MCF 10A (cell line): Measurements from ENCODE around the gene UMPS. TPM values are rescaled to one million over a fixed set of nuclear protein-coding genes. Genes with fewer than 3 reads are reported as not detected.

Experiments used
- Bru-seq: library from RNA; stranded (reverse); fragments of 400-500 nt; gene quantifications from one replicate; lab custom pipeline; 2021; lab: Mats Ljungman, UMichigan
- BruChase-seq, 2 experiments: library from RNA; stranded (reverse); fragments of 400-500 nt; gene quantifications; one replicate each; lab custom pipeline; 2021; lab: Mats Ljungman, UMichigan
- BruUV-seq: library from RNA; stranded (reverse); fragments of 400-500 nt; replicated peaks from 2 replicates; lab custom pipeline; 2021; lab: Mats Ljungman, UMichigan
- CTCF ChIA-PET: fragments of 300-600 bp; sonication (Branson Sonifier 250); formaldehyde crosslinking; extraction: SDS; loops from one replicate; lab custom pipeline; 2021; ENCODE audit warnings: antibody characterized with exemption, inconsistent platforms; lab: Yijun Ruan, JAX
- POLR2A ChIA-PET: fragments of 300-600, 350-650 bp; sonication (Branson Sonifier 250); formaldehyde crosslinking; extraction: SDS; loops from one replicate; lab custom pipeline; 2020; ENCODE audit warnings: antibody characterized with exemption, inconsistent platforms; lab: Yijun Ruan, JAX
- DNase-seq: peaks from one replicate; pipeline ENCODE4 v3.0.0-alpha.2; 2018; ENCODE audit not compliant: unreplicated experiment
- H3K27ac Mint-ChIP-seq: one replicate; pipeline ENCODE4 v1.8.0; 2022; ENCODE audit warnings: mild to moderate bottlenecking, low read depth, mixed read lengths; ENCODE audit not compliant: unreplicated experiment
- H3K27me3 Mint-ChIP-seq: one replicate; pipeline ENCODE4 v1.8.0; 2022; ENCODE audit warnings: mixed read lengths; ENCODE audit not compliant: insufficient read depth, unreplicated experiment
- H3K36me3 Mint-ChIP-seq: one replicate; pipeline ENCODE4 v1.8.0; 2022; ENCODE audit warnings: mild to moderate bottlenecking, moderate library complexity, mixed read lengths; ENCODE audit not compliant: insufficient read depth, unreplicated experiment
- H3K4me1 Mint-ChIP-seq: one replicate; pipeline ENCODE4 v1.8.0; 2022; ENCODE audit warnings: mixed read lengths; ENCODE audit not compliant: insufficient read depth, unreplicated experiment
- H3K4me3 Mint-ChIP-seq: one replicate; pipeline ENCODE4 v1.8.0; 2022; ENCODE audit warnings: mild to moderate bottlenecking, moderate library complexity, mixed read lengths; ENCODE audit not compliant: unreplicated experiment
- H3K9me3 Mint-ChIP-seq: one replicate; pipeline ENCODE4 v1.8.0; 2022; ENCODE audit warnings: mixed read lengths; ENCODE audit not compliant: unreplicated experiment
- CTCF ChIP-seq: fragments of 200-600 bp; IDR thresholded peaks from one replicate; pipeline ENCODE4 v1.8.0; 2022; ENCODE audit warnings: antibody characterized with exemption, mild to moderate bottlenecking; ENCODE audit not compliant: unreplicated experiment
- intact Hi-C: fragments of 100-400 bp; cut with micrococcal nuclease; formaldehyde crosslinking; loops from 2 replicates; pipeline ENCODE4 v1.14.1; 2022
- long read RNA-seq: library from polyadenylated mRNA; stranded (forward); transcript quantifications from one replicate; pipeline ENCODE4 v2.0.0, GENCODE V29; 2022
- total RNA-seq: library from RNA; stranded (reverse); gene quantifications from 2 replicates; pipeline ENCODE4 v1.2.3, GENCODE V29; 2022

UMPS gene
- total RNA-seq = 33.4 and 49.3 TPM in 2 replicates
- percentile 84 among the genes with signal in this experiment for Bru-seq, nascent RNA
- BruChase-seq, experiment 1, labeled RNA remaining after a 6-hour chase = percentile 79 among the genes with signal in this experiment
- percentile 86 among the genes with signal in this experiment for BruChase-seq, experiment 2, labeled RNA remaining after a 2-hour chase
- long read RNA-seq, full-length matches to known transcripts = 99 of 110 reads
- long read RNA-seq, partial matches to known transcripts = 5 of 110 reads
- long read RNA-seq, other reads (novel, unspliced or antisense) = 6 of 110 reads

- peak; percentile 81 for DNase-seq
- Mint-ChIP-seq H3K36me3 (peaks cover 12% of the 10 kb centered on the region), H3K27me3 (peaks cover 23% of the 10 kb centered on the region), H3K9me3 (no peaks in the 10 kb centered on the region), H3K4me3 (peak within 1 kb of the TSS; percentile 98), H3K4me1 (peaks cover 20% of the 10 kb centered on the region), H3K27ac (peak within 1 kb of the TSS; percentile 98)
- CTCF ChIA-PET = interaction anchor here (0.5 to 2.2 kb wide), 5 partner anchors 10 to 165 kb away, joined by 3 to 9 read pairs (median 4); no protein-coding TSS in a partner anchor
- TF ChIP-seq CTCF = no peak
- POLR2A ChIA-PET = interaction anchor here (0.6 to 1.4 kb wide), 13 partner anchors 9 to 1126 kb away, joined by 3 to 6 read pairs (median 4); no protein-coding TSS in a partner anchor
- intact Hi-C loops = no loop called here
- TSS peak; percentile 54 for BruUV-seq
Observed at GRCh38 chr3:124730129-124730940, at the start of gene UMPS. Gene UMPS (plus strand): TSS chr3:124730452. CDS start chr3:124730472, 20 bp downstream.

DNA sequence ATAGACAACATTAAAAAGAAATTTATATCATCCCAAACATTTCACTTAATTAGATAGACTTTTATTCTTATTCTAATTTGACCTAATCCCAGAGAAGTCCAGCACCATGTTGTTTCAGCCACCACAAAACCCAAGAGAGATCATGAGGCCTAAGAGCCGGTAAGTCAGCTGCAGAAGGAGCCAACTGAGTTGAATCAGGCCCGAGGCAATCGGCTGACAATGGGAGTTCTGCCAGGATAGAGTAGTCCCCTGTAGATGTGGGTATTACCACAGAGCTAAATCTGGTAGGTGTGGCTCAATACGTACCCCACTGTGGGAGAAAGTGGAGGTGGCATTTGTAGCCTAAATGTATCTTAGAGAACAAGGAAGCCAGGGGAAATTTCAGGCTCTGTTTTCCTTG is 49.7 kb upstream of the UMPS start:
- Mint-ChIP-seq H3K4me3 (no peak overlapping the region), H3K4me1 (peaks cover 2% of the 10 kb centered on the region), H3K27me3 (no peaks in the 10 kb centered on the region), H3K27ac (no peak overlapping the region), H3K9me3 (no peaks in the 10 kb centered on the region), H3K36me3 (no peaks in the 10 kb centered on the region)
- ChIA-PET CTCF (interaction anchor here (0.5 to 3.6 kb wide), 5 partner anchors 8 to 571 kb away, joined by 3 to 22 read pairs (median 8); no protein-coding TSS in a partner anchor), POLR2A (no interaction called here)
- no peak for TF ChIP-seq CTCF
- BruUV-seq = no TSS peak
- intact Hi-C loops = loop anchor here (10.0 kb wide), 2 partner anchors 186 to 336 kb away; no protein-coding TSS in a partner anchor
- no peak for DNase-seq

GRCh38 chr3:124682263-124682662 is 48.0 kb upstream of the UMPS start:
- H3K36me3 Mint-ChIP-seq = no peaks in the 10 kb centered on the region
- no peaks in the 10 kb centered on the region for H3K9me3 Mint-ChIP-seq
- no TSS peak for BruUV-seq
- H3K27me3 Mint-ChIP-seq = no peaks in the 10 kb centered on the region
- ChIA-PET POLR2A (interaction anchor here (1.4 kb wide), 1 partner anchor 48 kb away, joined by 4 read pairs; the partner anchor contains the start of gene UMPS), CTCF (interaction anchor here (9.5 kb wide), 1 partner anchor 120 kb away, joined by 372 read pairs; no protein-coding TSS in a partner anchor)
- no peak for TF ChIP-seq CTCF
- H3K4me3 Mint-ChIP-seq = no peak overlapping the region
- H3K27ac Mint-ChIP-seq = no peak overlapping the region
- DNase-seq = no peak
- peaks cover 4% of the 10 kb centered on the region for H3K4me1 Mint-ChIP-seq
- intact Hi-C loops = loop anchor here (10.0 kb wide), 2 partner anchors 187 to 337 kb away; no protein-coding TSS in a partner anchor
